GM13977 (cell line): Measurements from ENCODE around the gene LRFN4.

Experiments
- DNase-seq: peaks from one replicate; pipeline ENCODE4 v3.0.0; 2012; ENCODE audit warnings: low spot score
- in situ Hi-C: fragments of 300-500 bp; cut with MboI; formaldehyde crosslinking; loops from one replicate; pipeline ENCODE4 v1.12.0; 2022; ENCODE audit warnings: low sequenced_read_pairs, low pct_unique_long_range_greater_than_20kb, mixed read lengths, inconsistent platforms; ENCODE audit not compliant: unreplicated experiment
- TF ChIP-seq, protein P1 (sequence below): IDR thresholded peaks from 2 replicates; pipeline ENCODE4 v1.5.1; 2012; ENCODE audit warnings: mild to moderate bottlenecking, control low read depth; ENCODE audit not compliant: insufficient read depth; ENCODE audit errors: extremely low read depth, missing control alignments

LRFN4 gene

DNA sequence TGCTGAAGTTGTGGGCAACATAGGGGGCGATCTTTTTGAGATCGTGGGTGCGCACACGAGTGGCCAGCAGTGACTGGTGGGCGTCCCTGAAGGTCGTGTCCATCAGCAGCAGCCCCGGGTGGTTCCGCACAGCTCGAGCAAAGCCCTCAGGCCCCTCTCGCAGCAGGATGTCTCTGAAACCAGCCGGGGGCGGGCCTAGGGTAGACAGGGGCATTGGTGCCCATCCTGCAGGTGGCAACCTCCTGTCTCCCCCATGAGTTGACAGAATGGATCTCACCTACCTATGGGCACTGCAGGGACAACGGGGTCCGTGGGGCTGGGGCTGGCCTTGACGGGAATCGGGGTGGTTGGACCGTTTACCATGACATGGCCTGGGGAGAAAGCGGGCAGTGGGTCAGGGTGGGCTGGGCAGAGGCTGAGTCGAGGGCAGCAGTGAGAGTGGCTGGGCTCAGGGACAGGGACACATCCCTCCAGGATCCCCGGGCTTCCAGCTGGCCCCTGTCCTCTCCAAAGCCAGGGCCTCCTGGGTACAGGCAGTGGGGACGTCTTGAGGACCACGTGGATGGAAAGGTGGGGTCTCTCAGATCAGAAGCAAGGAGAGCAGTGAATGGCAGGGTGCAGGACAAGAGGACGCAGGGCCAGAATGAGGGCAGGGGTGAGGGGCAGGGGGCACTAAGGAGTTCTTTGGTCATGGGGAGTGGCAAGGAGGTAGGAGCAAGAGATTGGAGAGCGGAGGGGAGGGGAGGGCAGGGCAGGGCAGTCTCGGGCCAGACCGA lies 4.2 kb upstream of the LRFN4 start:
- TF ChIP-seq, protein P1, sequence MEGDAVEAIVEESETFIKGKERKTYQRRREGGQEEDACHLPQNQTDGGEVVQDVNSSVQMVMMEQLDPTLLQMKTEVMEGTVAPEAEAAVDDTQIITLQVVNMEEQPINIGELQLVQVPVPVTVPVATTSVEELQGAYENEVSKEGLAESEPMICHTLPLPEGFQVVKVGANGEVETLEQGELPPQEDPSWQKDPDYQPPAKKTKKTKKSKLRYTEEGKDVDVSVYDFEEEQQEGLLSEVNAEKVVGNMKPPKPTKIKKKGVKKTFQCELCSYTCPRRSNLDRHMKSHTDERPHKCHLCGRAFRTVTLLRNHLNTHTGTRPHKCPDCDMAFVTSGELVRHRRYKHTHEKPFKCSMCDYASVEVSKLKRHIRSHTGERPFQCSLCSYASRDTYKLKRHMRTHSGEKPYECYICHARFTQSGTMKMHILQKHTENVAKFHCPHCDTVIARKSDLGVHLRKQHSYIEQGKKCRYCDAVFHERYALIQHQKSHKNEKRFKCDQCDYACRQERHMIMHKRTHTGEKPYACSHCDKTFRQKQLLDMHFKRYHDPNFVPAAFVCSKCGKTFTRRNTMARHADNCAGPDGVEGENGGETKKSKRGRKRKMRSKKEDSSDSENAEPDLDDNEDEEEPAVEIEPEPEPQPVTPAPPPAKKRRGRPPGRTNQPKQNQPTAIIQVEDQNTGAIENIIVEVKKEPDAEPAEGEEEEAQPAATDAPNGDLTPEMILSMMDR = no peak
- in situ Hi-C loops = no loop called here
- no peak for DNase-seq

DNA sequence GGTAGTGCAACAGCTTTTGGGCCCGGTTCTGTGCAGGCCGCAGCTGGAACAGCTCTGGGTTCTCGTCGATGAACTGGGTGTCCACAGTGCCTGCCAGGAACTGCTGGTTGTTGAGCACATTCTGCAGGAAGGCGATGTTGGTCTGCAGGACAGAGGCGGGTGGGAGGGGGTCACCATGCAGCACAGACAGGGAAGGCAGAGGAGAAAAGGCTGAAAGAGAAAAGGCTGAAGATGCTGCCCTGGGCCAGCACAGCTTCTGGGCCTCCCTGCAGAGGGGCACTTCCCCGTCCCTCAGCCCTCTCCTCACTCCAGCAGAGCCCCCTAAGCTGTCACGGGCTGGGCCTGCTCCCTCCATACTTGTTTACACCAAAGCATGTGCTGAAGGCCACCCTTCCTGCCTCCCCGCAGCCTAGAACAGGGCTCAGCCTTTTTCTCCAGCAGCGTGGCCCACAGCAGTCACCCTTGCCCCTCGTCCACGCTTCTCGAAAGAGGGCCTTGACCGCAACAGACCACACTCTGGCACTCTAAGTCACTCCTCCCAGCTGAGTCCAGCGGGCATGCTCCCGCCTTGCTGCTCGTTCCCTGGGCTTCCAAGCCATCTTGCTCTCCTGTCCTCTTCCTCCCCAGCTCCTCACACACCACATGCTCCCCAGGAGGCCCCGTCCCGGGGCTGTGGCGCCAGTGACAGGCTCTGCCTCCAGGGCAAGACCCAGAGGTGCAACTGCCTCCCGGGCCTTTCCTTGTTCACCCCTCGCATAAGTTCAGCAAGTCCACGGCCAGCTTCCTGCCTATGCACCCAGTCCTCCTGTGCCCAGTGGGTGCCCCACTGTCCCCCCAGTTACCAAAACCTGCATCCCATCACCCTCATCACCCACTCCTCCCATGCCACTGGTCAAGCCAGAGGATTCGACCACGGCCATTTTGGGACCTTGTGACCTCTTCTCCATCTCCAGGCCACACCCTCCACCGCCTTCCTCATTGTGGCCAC lies 3.3 kb upstream of the LRFN4 start:
- in situ Hi-C loops = no loop called here
- TF ChIP-seq, protein P1 = no peak
- DNase-seq = no peak

DNA sequence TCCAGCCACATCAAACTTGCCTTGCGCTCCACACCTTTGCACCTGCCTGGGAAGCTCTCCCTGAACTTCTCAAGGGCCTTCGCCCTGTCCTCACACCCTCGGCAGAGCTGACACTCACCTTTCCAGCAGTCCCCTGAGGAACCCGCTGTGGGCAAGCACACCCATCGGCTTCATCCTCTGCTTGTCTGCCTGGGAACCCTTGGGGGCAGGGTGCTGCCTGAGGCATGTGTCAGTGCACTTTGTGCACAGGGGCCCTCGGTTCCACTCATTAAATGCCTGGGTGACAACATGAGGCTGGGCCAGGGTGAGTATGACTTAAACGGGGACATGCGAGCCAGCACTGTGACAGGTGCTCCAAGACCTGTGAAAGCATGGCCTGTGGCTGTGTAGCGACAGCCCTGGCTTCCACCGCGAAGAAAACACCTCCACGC lies 2.6 kb upstream of the LRFN4 start:
- in situ Hi-C loops = no loop called here
- TF ChIP-seq, protein P1 = no peak
- DNase-seq = no peak

DNA sequence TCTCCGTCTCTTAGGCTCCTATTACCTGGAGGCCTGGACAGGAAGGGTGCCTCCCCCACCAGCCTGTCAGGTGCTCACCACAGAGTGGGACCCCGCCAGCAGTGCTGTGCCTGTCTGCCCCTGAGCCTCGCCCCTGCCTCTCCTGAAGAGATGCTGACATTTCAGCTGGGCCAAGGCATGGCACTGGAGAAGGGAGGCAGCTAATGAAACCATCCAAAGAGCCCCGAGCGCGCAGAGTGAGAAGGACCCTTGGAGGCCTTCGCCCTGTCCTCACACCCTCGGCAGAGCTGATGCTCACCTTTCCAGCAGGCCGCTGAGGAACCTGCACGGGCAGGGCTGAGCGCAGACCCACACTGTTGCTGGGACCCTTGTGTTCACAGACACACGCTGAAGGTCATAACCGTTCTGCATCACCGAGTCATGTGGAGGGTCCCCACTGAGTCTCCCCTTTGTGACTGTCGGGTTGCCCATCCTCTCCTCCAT lies 2.1 kb upstream of the LRFN4 start:
- no peak for DNase-seq
- TF ChIP-seq, protein P1 = no peak
- in situ Hi-C loops = no loop called here

DNA sequence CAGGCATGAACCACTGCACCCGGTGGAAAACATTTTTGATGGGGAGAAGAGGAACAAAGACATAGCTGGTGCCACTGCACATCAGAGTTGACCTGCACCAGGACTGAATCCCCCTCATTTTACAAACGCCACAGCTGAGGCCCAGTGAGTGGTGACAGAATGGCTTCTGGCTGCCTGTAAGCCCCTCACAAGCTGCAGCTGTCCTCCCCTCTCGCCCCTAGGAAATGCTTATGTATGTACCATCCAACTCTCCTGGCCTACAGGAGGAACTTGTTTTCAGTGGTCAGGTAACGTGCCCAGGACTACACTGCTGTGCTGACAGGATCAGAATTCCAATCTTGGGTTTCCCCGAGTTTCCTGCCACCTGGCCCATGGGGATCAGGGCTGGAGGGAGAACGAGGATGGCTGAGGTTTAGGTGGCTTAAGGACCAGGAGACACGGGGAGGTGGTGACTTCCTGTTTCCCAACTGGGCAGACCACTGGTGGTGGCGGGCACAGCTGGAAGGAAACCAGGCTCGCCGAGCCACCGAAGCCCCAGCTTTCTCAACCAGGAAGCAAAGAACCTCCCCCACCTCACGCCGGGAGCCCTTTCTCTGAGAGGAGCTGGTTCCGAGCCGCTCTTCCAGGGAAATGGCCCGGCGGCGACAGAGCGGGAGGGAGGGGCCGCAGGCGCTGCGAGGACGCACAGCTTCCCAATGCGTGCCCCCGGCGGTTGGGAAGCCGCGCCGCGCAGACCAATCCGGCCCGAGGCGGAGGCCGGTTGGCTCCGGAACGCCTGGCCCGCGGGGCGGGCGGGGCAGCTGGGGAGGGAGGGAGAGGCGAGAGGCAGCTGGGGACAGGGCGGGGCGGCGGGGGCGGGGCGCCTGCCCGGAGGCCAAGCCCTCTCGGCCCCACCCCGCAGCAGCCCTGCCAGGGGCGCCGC lies 1.0 kb upstream of the LRFN4 start:
- in situ Hi-C loops = no loop called here
- TF ChIP-seq, protein P1 = no peak
- peak; percentile 100 for DNase-seq
